Neural progenitor cell (in vitro differentiated cells): ENCODE results near the gene IL16. TPM values are rescaled to one million over a fixed set of nuclear protein-coding genes. Genes with fewer than 3 reads are reported as not detected.

Experiments
- DNase-seq: peaks from one replicate; pipeline ENCODE4 v3.0.0-alpha.2; 2016; ENCODE audit warnings: low spot score
- H2AFZ ChIP-seq: fragments of 200-600 bp; sonication (generic); replicated peaks from 2 replicates; pipeline ENCODE4 v1.6.1; 2016; ENCODE audit warnings: antibody characterized with exemption
- H3F3A ChIP-seq: fragments of 200-600 bp; sonication (generic); 2 replicates; pipeline ENCODE4 v1.6.1; 2016; ENCODE audit warnings: antibody characterized with exemption, low read depth
- H3K27ac ChIP-seq: fragments of 200-600 bp; sonication (generic); 2 replicates; pipeline ENCODE4 v1.5.1; 2016; ENCODE audit warnings: mild to moderate bottlenecking
- H3K27me3 ChIP-seq: fragments of 200-600 bp; sonication (generic); 2 replicates; pipeline ENCODE4 v1.6.1; 2016; ENCODE audit warnings: mild to moderate bottlenecking, moderate library complexity
- H3K36me3 ChIP-seq: fragments of 200-600 bp; sonication (generic); 2 replicates; pipeline ENCODE4 v1.5.1; 2016
- H3K4me1 ChIP-seq: fragments of 200-600 bp; sonication (generic); 2 replicates; pipeline ENCODE4 v1.6.1; 2016; ENCODE audit warnings: mixed run types
- H3K4me2 ChIP-seq: fragments of 200-600 bp; sonication (generic); 2 replicates; pipeline ENCODE4 v1.6.1; 2016
- H3K4me3 ChIP-seq: fragments of 200-600 bp; sonication (generic); 2 replicates; pipeline ENCODE4 v1.5.1; 2016
- H3K79me2 ChIP-seq: fragments of 200-600 bp; sonication (generic); 2 replicates; pipeline ENCODE4 v1.6.1; 2016; ENCODE audit warnings: low read depth
- H3K9ac ChIP-seq: fragments of 200-600 bp; sonication (generic); 2 replicates; pipeline ENCODE4 v1.6.1; 2016
- H3K9me3 ChIP-seq: fragments of 200-600 bp; sonication (generic); 2 replicates; pipeline ENCODE4 v1.5.1; 2016; ENCODE audit warnings: low read depth
- H4K20me1 ChIP-seq: fragments of 200-600 bp; sonication (generic); 2 replicates; pipeline ENCODE4 v1.6.1; 2016; ENCODE audit warnings: low read depth
- H3K27ac Mint-ChIP-seq: 3 replicates; pipeline ENCODE4 v1.8.0; 2021; ENCODE audit warnings: mixed read lengths
- H3K27me3 Mint-ChIP-seq: 2 replicates; pipeline ENCODE4 v1.8.0; 2022; ENCODE audit warnings: low read depth, mild to moderate bottlenecking, inconsistent platforms, moderate library complexity, mixed read lengths; ENCODE audit not compliant: insufficient read depth
- H3K36me3 Mint-ChIP-seq: 3 replicates; pipeline ENCODE4 v1.8.0; 2021; ENCODE audit warnings: mixed read lengths
- H3K4me1 Mint-ChIP-seq: 3 replicates; pipeline ENCODE4 v1.8.0; 2021; ENCODE audit warnings: mixed read lengths
- H3K4me3 Mint-ChIP-seq: 3 replicates; pipeline ENCODE4 v1.8.0; 2021; ENCODE audit warnings: mild to moderate bottlenecking, moderate library complexity, mixed read lengths
- H3K9me3 Mint-ChIP-seq: 3 replicates; pipeline ENCODE4 v1.8.0; 2020; ENCODE audit warnings: mixed read lengths
- CTCF ChIP-seq: fragments of 200-600 bp; sonication (generic); IDR thresholded peaks from 2 replicates; pipeline ENCODE4 v1.5.1; 2017; ENCODE audit warnings: antibody characterized with exemption, mild to moderate bottlenecking
- EZH2 ChIP-seq: fragments of 200-600 bp; sonication (generic); IDR thresholded peaks from 2 replicates; pipeline ENCODE4 v1.6.1; 2017; ENCODE audit warnings: antibody characterized with exemption, mild to moderate bottlenecking, moderate library complexity
- EZH2phosphoT487 ChIP-seq: fragments of 200-600 bp; sonication (generic); IDR thresholded peaks from 2 replicates; pipeline ENCODE4 v1.6.1; 2017; ENCODE audit warnings: antibody characterized with exemption
- total RNA-seq: library from RNA; depleted of rRNA; stranded (reverse); fragments of >200 nt; gene quantifications from 2 replicates; pipeline ENCODE4 v1.2.3, GENCODE V29; 2015; ENCODE audit warnings: low replicate concordance

The IL16 gene
- total RNA-seq, 1 donor from 2014 or later: not detected

- Mint-ChIP-seq H3K27ac (no peak overlapping the region), H3K27me3 (peaks cover 2% of the 10 kb centered on the region), H3K9me3 (no peaks in the 10 kb centered on the region), H3K36me3 (no peaks in the 10 kb centered on the region), H3K4me1 (peaks cover 7% of the 10 kb centered on the region), H3K4me3 (no peak overlapping the region)
- Histone ChIP-seq H3F3A (no peaks in the 10 kb centered on the region), H3K4me3 (no peak overlapping the region), H3K27ac (no peak overlapping the region), H3K36me3 (no peaks in the 10 kb centered on the region), H2AFZ (no peak overlapping the region), H3K4me2 (no peak overlapping the region), H4K20me1 (no peaks in the 10 kb centered on the region), H3K27me3 (peaks cover 3% of the 10 kb centered on the region), H3K9ac (no peak overlapping the region), H3K9me3 (no peaks in the 10 kb centered on the region), H3K79me2 (no peaks in the 10 kb centered on the region), H3K4me1 (no peaks in the 10 kb centered on the region)
- TF ChIP-seq EZH2phosphoT487 (no peak), CTCF (no peak), EZH2 (no peak)
- DNase-seq: no peak
These were observed 60.8 kb downstream of the IL16 start for GRCh38 chr15:81257435-81257834.

- peaks cover 7% of the 10 kb centered on the region for H3K4me1 Mint-ChIP-seq
- H3K27ac Mint-ChIP-seq: no peak overlapping the region
- Histone ChIP-seq H3K79me2 (no peaks in the 10 kb centered on the region), H3K4me1 (no peaks in the 10 kb centered on the region), H3K9me3 (no peaks in the 10 kb centered on the region), H3K4me3 (no peak overlapping the region), H3K36me3 (no peaks in the 10 kb centered on the region), H3K27ac (no peak overlapping the region), H4K20me1 (no peaks in the 10 kb centered on the region), H3K9ac (no peak overlapping the region), H3F3A (no peaks in the 10 kb centered on the region), H2AFZ (no peak overlapping the region), H3K4me2 (no peak overlapping the region), H3K27me3 (peaks cover 3% of the 10 kb centered on the region)
- no peaks in the 10 kb centered on the region for H3K9me3 Mint-ChIP-seq
- no peak for DNase-seq
- TF ChIP-seq EZH2 (no peak), CTCF (no peak), EZH2phosphoT487 (no peak)
- H3K4me3 Mint-ChIP-seq: no peak overlapping the region
- peaks cover 4% of the 10 kb centered on the region for H3K27me3 Mint-ChIP-seq
- no peaks in the 10 kb centered on the region for H3K36me3 Mint-ChIP-seq
These were observed 61.8 kb downstream of the IL16 start for GRCh38 chr15:81258455-81258854.

GRCh38 chr15:81259760-81260298, 63.1 kb downstream of the IL16 start:
- H3K4me2 ChIP-seq: no peak overlapping the region
- H3K36me3 ChIP-seq: no peaks in the 10 kb centered on the region
- Mint-ChIP-seq H3K36me3 (no peaks in the 10 kb centered on the region), H3K9me3 (no peaks in the 10 kb centered on the region), H3K27ac (no peak overlapping the region), H3K4me3 (no peak overlapping the region), H3K27me3 (peaks cover 4% of the 10 kb centered on the region), H3K4me1 (peaks cover 6% of the 10 kb centered on the region)
- no peaks in the 10 kb centered on the region for H3K9me3 ChIP-seq
- peaks cover 3% of the 10 kb centered on the region for H3K27me3 ChIP-seq
- no peak for TF ChIP-seq EZH2phosphoT487
- TF ChIP-seq CTCF: no peak
- TF ChIP-seq EZH2: no peak
- no peaks in the 10 kb centered on the region for H4K20me1 ChIP-seq
- no peaks in the 10 kb centered on the region for H3K4me1 ChIP-seq
- no peak overlapping the region for H3K27ac ChIP-seq
- H3K79me2 ChIP-seq: no peaks in the 10 kb centered on the region
- H2AFZ ChIP-seq: no peak overlapping the region
- no peak for DNase-seq
- no peaks in the 10 kb centered on the region for H3F3A ChIP-seq
- no peak overlapping the region for H3K4me3 ChIP-seq
- H3K9ac ChIP-seq: no peak overlapping the region
